K562 (cell line): ENCODE measurements around the gene ITGA7.

Experiments used
- CTCF ChIP-seq, 3 experiments: IDR thresholded peaks in 2 of 3; conservative IDR thresholded peaks in 1 of 3; 2 replicates each; pipeline ENCODE4 v1.5.1; 2011 to 2012; ENCODE audit warnings: low read length in 3 of 3, mild to moderate bottlenecking in 3 of 3, control low read depth in 2 of 3, improper control_type of control experiment in 1 of 3, inconsistent platforms in 1 of 3, low read depth in 1 of 3, mixed read lengths in 1 of 3, moderate library complexity in 1 of 3; ENCODE audit not compliant: insufficient read depth in 2 of 3
- TCF7L2 ChIP-seq: fragments of 150-350 bp; IDR thresholded peaks from 2 replicates; pipeline ENCODE4 v1.6.1; 2016; ENCODE audit warnings: low read depth, mild to moderate bottlenecking, low read length, moderate library complexity
- USF1 ChIP-seq: sonication (generic); formaldehyde crosslinking; IDR thresholded peaks from 2 replicates; pipeline ENCODE4 v1.9.0; 2022; ENCODE audit warnings: mild to moderate bottlenecking, missing genetic modification reagents
- TF ChIP-seq, protein P1 (sequence below): fragments of 250-450 bp; sonication (Bioruptor Pico); IDR thresholded peaks from 2 replicates; pipeline ENCODE4 v1.8.0; 2022; ENCODE audit warnings: inconsistent platforms, mild to moderate bottlenecking, moderate library complexity, borderline replicate concordance

- TF ChIP-seq TCF7L2 (no peak), CTCF (IDR thresholded peaks at IDR 0.05 in 2 of 3, conservative IDR thresholded peaks at IDR 0.05 in 1 of 3; ENCODE audit: insufficient read depth in 2 of 3, low read depth in 1 of 3, low read length in 3 of 3) (no peak), USF1 (CRISPR knock-in tag) (no peak)
- TF ChIP-seq, protein P1, sequence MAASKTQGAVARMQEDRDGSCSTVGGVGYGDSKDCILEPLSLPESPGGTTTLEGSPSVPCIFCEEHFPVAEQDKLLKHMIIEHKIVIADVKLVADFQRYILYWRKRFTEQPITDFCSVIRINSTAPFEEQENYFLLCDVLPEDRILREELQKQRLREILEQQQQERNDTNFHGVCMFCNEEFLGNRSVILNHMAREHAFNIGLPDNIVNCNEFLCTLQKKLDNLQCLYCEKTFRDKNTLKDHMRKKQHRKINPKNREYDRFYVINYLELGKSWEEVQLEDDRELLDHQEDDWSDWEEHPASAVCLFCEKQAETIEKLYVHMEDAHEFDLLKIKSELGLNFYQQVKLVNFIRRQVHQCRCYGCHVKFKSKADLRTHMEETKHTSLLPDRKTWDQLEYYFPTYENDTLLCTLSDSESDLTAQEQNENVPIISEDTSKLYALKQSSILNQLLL (CRISPR knock-in tag), result no peak
These were observed 14.1 kb downstream of the ITGA7 start for GRCh38 chr12:55693323-55694187.
